GM23248 (cell line): ENCODE results near the gene CD4. TPM values are rescaled to one million over a fixed set of nuclear protein-coding genes. Genes with fewer than 3 reads are reported as not detected.

Experiments
- DNase-seq: peaks from one replicate; pipeline ENCODE4 v3.0.0-alpha.2; 2015
- H2AFZ ChIP-seq: fragments of 200-600 bp; sonication (generic); 2 replicates; pipeline ENCODE4 v1.6.1; 2016; ENCODE audit warnings: antibody characterized with exemption
- H3F3A ChIP-seq: fragments of 200-600 bp; sonication (generic); 2 replicates; pipeline ENCODE4 v1.6.1; 2016; ENCODE audit warnings: mild to moderate bottlenecking, antibody characterized with exemption, mixed run types; ENCODE audit not compliant: insufficient read depth
- H3K27ac ChIP-seq: fragments of 200-600 bp; sonication (generic); 2 replicates; pipeline ENCODE4 v1.5.1; 2016; ENCODE audit warnings: mild to moderate bottlenecking
- H3K27me3 ChIP-seq: fragments of 200-600 bp; sonication (generic); replicated peaks from 2 replicates; pipeline ENCODE4 v1.6.1; 2016; ENCODE audit warnings: mild to moderate bottlenecking; ENCODE audit not compliant: insufficient read depth
- H3K36me3 ChIP-seq: fragments of 200-600 bp; sonication (generic); 2 replicates; pipeline ENCODE4 v1.6.1; 2016; ENCODE audit warnings: low read depth, mild to moderate bottlenecking
- H3K4me1 ChIP-seq: fragments of 200-600 bp; sonication (generic); 2 replicates; pipeline ENCODE4 v1.6.1; 2016; ENCODE audit warnings: mild to moderate bottlenecking; ENCODE audit not compliant: insufficient read depth
- H3K4me2 ChIP-seq: fragments of 200-600 bp; sonication (generic); one replicate; pipeline ENCODE4 v1.6.1; 2016; ENCODE audit warnings: mild to moderate bottlenecking; ENCODE audit not compliant: unreplicated experiment
- H3K4me3 ChIP-seq: fragments of 200-600 bp; sonication (generic); 2 replicates; pipeline ENCODE4 v1.5.1; 2016; ENCODE audit warnings: mild to moderate bottlenecking
- H3K79me2 ChIP-seq: fragments of 200-600 bp; sonication (generic); 2 replicates; pipeline ENCODE4 v1.6.1; 2016; ENCODE audit warnings: mild to moderate bottlenecking; ENCODE audit not compliant: insufficient read depth
- H3K9ac ChIP-seq: fragments of 200-600 bp; sonication (generic); 2 replicates; pipeline ENCODE4 v1.6.1; 2016; ENCODE audit warnings: mild to moderate bottlenecking
- H3K9me2 ChIP-seq: fragments of 200-600 bp; sonication (generic); 2 replicates; pipeline ENCODE4 v1.6.1; 2016; ENCODE audit warnings: mixed run types, mild to moderate bottlenecking, moderate library complexity; ENCODE audit not compliant: insufficient read depth
- H3K9me3 ChIP-seq: fragments of 200-600 bp; sonication (generic); one replicate; pipeline ENCODE4 v1.6.1; 2017; ENCODE audit warnings: low read depth
- H4K20me1 ChIP-seq: fragments of 200-600 bp; sonication (generic); 2 replicates; pipeline ENCODE4 v1.6.0; 2016; ENCODE audit not compliant: insufficient read depth
- EZH2 ChIP-seq: fragments of 200-600 bp; sonication (generic); IDR thresholded peaks from 2 replicates; pipeline ENCODE4 v1.6.1; 2018; ENCODE audit warnings: antibody characterized with exemption, mild to moderate bottlenecking; ENCODE audit not compliant: insufficient read depth, poor library complexity, severe bottlenecking
- EZH2phosphoT487 ChIP-seq: fragments of 200-600 bp; sonication (generic); IDR thresholded peaks from 2 replicates; pipeline ENCODE4 v1.6.1; 2018; ENCODE audit warnings: antibody characterized with exemption, moderate library complexity, mild to moderate bottlenecking, low read depth; ENCODE audit not compliant: insufficient read depth
- WGBS, 2 experiments: methylation state at CpG; one replicate each; pipeline ENCODE4 v1.1.6; 2015 to 2017; ENCODE audit warnings: low lambda C conversion rate in 2 of 2, low coverage in 1 of 2; ENCODE audit errors: missing lambda C conversion rate in 2 of 2; 5-methylcytosine and 5-hydroxymethylcytosine counted together
- in situ Hi-C: fragments of 300-500 bp; cut with MboI; formaldehyde crosslinking; loops from 2 replicates; pipeline ENCODE4 v1.15.0; 2020
- polyA plus RNA-seq: library from polyadenylated mRNA; unstranded; fragments of >200 nt; fragmentation: Nextera tagmentation; extraction: Ambion mirVana; gene quantifications from 2 replicates; pipeline ENCODE4 v1.2.1, GENCODE V29; 2016
- total RNA-seq: library from RNA; depleted of rRNA; stranded (reverse); fragments of >200 nt; shearing (Covaris generic); gene quantifications from 2 replicates; pipeline ENCODE4 v1.2.3, GENCODE V29; 2014

Gene CD4
- total and polyA plus RNA-seq, 2 experiments from 2014 or later = not detected

DNA sequence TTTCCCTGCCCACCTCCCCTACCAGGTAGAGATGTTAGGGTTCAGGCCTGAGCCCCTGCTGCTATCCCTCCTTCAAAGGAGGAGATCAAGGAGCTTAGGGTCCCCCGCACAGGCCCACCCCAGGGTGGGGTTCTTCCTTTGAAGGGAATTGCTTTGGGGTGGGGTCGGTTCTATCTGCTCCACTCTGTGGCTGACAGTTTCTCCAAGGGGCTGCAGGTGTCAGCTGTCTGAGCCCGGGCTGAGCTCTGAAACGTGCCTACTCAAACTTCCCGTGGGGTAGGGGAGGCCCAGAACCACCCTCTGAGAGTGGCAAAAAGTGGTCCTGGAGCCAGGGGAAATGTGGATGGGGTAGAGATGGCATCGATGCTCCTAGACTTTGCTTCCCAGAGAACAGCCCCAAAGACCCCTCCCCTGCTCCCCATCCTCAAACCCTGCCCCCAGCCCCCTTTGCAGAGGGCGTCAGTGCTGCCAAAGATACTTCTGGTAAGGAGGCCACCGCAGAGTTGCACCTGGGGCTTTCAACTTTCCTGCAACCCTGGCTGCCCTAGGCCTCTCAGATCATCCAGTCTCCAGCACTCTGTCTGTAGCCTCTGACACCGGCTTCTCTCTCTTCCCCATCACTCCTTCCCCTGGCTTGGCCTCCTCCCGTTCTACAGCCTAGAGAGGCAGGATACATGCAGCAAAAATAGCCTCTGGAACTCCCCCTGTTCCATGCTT, 6.3 kb upstream of the CD4 start:
- no peak overlapping the region for H3K4me2 ChIP-seq
- H3K27ac ChIP-seq = no peak overlapping the region
- no peak overlapping the region for H3K9ac ChIP-seq
- H3K9me3 ChIP-seq = no peaks in the 10 kb centered on the region
- H3K9me2 ChIP-seq = no peaks in the 10 kb centered on the region
- 72 to 80% methylated on average over 10 of the region's 10 CpGs for WGBS, 2 experiments
- no peaks in the 10 kb centered on the region for H3K27me3 ChIP-seq
- in situ Hi-C loops = no loop called here
- no peak for DNase-seq
- no peaks in the 10 kb centered on the region for H4K20me1 ChIP-seq
- H3K4me1 ChIP-seq = peaks cover 6% of the 10 kb centered on the region
- H3K36me3 ChIP-seq = no peaks in the 10 kb centered on the region
- no peak overlapping the region for H3K4me3 ChIP-seq
- TF ChIP-seq EZH2 = no peak
- TF ChIP-seq EZH2phosphoT487 = no peak
- H3K79me2 ChIP-seq = no peaks in the 10 kb centered on the region
- peaks cover 3% of the 10 kb centered on the region; the same call in 1 of the 2 replicates for H3F3A ChIP-seq
- H2AFZ ChIP-seq = no peak overlapping the region

DNA sequence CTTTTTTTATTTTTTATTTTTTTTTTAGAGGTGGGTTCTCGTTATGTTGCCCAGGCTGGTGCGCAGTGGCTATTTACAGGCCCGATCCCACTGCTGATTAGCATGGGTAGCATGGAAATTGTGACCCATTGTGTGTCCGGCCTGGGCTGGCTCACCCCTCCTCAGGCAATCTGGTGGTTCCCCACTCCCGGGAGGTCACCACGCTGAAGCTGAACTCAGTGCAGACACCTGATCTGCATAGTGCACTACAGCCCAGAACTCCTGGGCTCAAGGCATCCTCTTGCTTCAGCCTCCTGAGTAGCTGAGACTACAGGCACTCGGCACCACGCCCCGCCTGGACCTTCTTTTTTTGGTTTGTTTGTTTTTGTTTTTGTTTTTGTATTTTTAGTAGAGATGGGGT, 5.5 kb upstream of the CD4 start:
- no peak for DNase-seq
- no peak for TF ChIP-seq EZH2
- TF ChIP-seq EZH2phosphoT487 = no peak
- H3K4me2 ChIP-seq = no peak overlapping the region
- H4K20me1 ChIP-seq = no peaks in the 10 kb centered on the region
- H3K9me2 ChIP-seq = no peaks in the 10 kb centered on the region
- no peaks in the 10 kb centered on the region for H3K36me3 ChIP-seq
- WGBS, 2 experiments = 95 to 97% methylated on average over 9 of the region's 9 CpGs
- no peaks in the 10 kb centered on the region for H3K9me3 ChIP-seq
- H3K4me1 ChIP-seq = no peaks in the 10 kb centered on the region
- H3K79me2 ChIP-seq = no peaks in the 10 kb centered on the region
- no peaks in the 10 kb centered on the region for H3K27me3 ChIP-seq
- in situ Hi-C loops = no loop called here
- H3F3A ChIP-seq = no peaks in the 10 kb centered on the region; the same call in 1 of the 2 replicates
- no peak overlapping the region for H2AFZ ChIP-seq
- no peak overlapping the region for H3K27ac ChIP-seq
- H3K4me3 ChIP-seq = no peak overlapping the region
- no peak overlapping the region for H3K9ac ChIP-seq

- TF ChIP-seq EZH2 (no peak), EZH2phosphoT487 (no peak)
- Histone ChIP-seq H4K20me1 (no peaks in the 10 kb centered on the region), H3K27me3 (no peaks in the 10 kb centered on the region), H3F3A (no peaks in the 10 kb centered on the region; the same call in 1 of the 2 replicates), H3K9ac (no peak overlapping the region), H3K9me3 (no peaks in the 10 kb centered on the region), H2AFZ (no peak overlapping the region), H3K27ac (no peak overlapping the region), H3K4me3 (no peak overlapping the region), H3K79me2 (no peaks in the 10 kb centered on the region), H3K4me1 (no peaks in the 10 kb centered on the region), H3K9me2 (no peaks in the 10 kb centered on the region), H3K4me2 (no peak overlapping the region), H3K36me3 (no peaks in the 10 kb centered on the region)
- in situ Hi-C loops = no loop called here
- WGBS, 2 experiments = 59 to 60% methylated on average over 5 of the region's 5 CpGs
- DNase-seq = no peak
Measured at GRCh38 chr12:6784296-6784695, 5.0 kb upstream of the CD4 start.

DNA sequence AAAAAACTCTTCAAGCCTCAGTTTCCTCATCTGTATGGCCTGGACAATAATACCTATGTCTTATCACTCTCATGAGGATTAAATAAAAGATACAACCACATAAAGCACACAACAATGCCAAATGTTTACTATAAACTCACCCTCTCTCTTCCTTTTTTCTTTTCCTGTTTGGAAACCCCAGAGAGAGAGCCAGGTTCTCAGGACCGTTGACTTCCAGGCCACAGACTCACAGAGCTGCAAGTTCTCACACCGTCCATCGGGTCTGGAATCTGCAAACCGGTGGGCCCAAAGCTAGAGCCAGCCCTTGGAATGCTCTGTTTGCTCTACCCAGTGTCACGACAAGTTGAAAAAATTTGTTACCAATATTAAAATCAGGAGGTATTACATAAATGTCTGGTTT, 4.6 kb upstream of the CD4 start:
- H3K36me3 ChIP-seq = no peaks in the 10 kb centered on the region
- H3K79me2 ChIP-seq = no peaks in the 10 kb centered on the region
- H2AFZ ChIP-seq = no peak overlapping the region
- no peak overlapping the region for H3K9ac ChIP-seq
- no peaks in the 10 kb centered on the region for H4K20me1 ChIP-seq
- no peaks in the 10 kb centered on the region for H3K4me1 ChIP-seq
- in situ Hi-C loops = no loop called here
- H3K9me3 ChIP-seq = no peaks in the 10 kb centered on the region
- no peak for DNase-seq
- H3K9me2 ChIP-seq = no peaks in the 10 kb centered on the region
- TF ChIP-seq EZH2phosphoT487 = no peak
- TF ChIP-seq EZH2 = no peak
- WGBS, 2 experiments = 70 to 71% methylated on average over 5 of the region's 5 CpGs
- no peak overlapping the region for H3K4me2 ChIP-seq
- H3K4me3 ChIP-seq = no peak overlapping the region
- H3K27me3 ChIP-seq = no peaks in the 10 kb centered on the region
- no peak overlapping the region for H3K27ac ChIP-seq
- H3F3A ChIP-seq = no peaks in the 10 kb centered on the region; the same call in 1 of the 2 replicates
